ENCODE results near the gene SIGLEC8. TPM values are rescaled to one million over a fixed set of nuclear protein-coding genes. Genes with fewer than 3 reads are reported as not detected.
A peak's percentile ranks its signal among the peaks of the same experiment; 100 is the strongest.

The SIGLEC8 gene
- total and polyA plus RNA-seq, 9 of the 15 experiments (the other 6 are each of a cell fraction or from before 2014, with no cell fraction given): 0.04 to 0.65 (median 0.39) TPM

DNA sequence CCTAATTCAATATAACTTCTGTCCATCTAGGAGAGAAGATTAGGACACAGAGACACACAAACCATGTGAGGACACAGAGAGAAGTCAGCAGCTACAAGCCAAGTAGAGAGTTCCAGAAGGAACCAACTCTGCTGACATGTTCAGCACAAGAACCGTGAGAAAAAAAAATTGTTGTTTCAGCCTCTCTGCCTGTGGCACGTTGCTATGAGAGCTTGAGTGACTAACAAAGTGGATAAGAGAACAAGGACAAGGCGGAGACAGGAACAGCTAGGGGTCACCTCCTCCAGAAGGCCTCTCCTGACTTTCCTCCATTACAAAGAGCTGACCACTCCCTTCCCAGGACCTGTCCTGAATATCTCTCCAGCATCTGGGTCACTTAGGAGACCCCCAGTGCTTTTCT is 48.9 kb upstream of the SIGLEC8 start (continued):
- TF ChIP-seq, protein P1, sequence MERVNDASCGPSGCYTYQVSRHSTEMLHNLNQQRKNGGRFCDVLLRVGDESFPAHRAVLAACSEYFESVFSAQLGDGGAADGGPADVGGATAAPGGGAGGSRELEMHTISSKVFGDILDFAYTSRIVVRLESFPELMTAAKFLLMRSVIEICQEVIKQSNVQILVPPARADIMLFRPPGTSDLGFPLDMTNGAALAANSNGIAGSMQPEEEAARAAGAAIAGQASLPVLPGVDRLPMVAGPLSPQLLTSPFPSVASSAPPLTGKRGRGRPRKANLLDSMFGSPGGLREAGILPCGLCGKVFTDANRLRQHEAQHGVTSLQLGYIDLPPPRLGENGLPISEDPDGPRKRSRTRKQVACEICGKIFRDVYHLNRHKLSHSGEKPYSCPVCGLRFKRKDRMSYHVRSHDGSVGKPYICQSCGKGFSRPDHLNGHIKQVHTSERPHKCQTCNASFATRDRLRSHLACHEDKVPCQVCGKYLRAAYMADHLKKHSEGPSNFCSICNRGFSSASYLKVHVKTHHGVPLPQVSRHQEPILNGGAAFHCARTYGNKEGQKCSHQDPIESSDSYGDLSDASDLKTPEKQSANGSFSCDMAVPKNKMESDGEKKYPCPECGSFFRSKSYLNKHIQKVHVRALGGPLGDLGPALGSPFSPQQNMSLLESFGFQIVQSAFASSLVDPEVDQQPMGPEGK (CRISPR knock-in tag; IDR thresholded peaks at IDR 0.05; ENCODE audit: borderline replicate concordance): no peak
- TF ChIP-seq PCBP1 (IDR thresholded peaks at IDR 0.05; ENCODE audit: low read depth, low read length, poor library complexity, severe bottlenecking): no peak
- 0 out of 2 replicates have a peak, but pooled peaks have one; percentile 47 for TF ChIP-seq GTF2E2 (tag; IDR thresholded peaks at IDR 0.05)
- TF ChIP-seq, protein P2, sequence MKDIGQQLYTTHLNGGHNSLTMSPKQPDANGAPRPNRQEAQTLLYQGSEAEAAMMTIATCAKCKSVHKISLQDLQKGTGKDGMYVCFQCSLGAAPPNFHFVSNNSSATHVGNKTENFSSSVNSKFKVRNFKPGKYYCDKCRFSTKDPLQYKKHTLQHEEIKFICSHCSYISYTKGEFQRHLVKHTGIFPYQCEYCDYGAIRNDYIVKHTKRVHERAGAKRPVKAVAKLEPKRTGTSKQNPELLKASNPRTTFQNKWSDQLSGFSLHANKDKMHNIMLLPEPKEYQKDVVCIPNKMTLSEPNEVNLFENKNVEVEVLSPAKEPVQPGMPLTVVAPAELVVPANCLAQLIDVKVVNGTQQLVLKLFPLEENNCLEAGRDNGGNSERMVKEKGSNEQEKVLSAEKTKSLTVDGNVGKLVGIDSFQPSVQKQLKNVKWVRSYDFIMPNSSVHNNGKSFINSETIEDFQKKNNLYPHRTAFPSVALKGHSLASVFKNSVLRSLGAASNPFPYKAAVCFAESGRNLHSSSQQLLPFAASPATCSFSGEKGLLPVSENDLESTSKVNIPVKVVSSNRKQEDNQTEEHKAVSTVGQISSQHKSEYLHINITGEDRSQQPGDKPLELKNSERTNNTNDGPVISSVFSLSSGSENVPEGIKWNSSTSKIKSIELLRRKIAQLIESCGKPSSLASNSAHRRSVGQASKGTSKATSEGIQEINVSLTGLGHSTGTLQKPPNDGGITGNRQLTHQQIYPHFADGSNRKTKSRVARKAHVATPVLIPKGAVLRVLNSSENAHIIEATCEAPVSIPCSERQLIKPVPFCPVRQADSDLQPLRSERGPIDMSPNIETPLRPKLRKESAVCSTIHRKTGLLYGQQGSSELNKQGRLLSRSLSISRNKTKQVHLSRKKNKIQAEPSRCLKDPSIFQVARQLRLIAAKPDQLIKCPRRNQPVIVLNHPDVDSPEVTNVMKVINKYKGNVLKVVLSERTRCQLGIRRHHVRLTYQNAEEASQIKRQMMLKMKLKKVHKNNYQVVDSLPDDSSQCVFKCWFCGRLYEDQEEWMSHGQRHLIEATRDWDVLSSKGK (CRISPR knock-in tag; IDR thresholded peaks at IDR 0.05): no peak
- TF ChIP-seq, protein P3, sequence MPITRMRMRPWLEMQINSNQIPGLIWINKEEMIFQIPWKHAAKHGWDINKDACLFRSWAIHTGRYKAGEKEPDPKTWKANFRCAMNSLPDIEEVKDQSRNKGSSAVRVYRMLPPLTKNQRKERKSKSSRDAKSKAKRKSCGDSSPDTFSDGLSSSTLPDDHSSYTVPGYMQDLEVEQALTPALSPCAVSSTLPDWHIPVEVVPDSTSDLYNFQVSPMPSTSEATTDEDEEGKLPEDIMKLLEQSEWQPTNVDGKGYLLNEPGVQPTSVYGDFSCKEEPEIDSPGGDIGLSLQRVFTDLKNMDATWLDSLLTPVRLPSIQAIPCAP (CRISPR knock-in tag; IDR thresholded peaks at IDR 0.05; ENCODE audit: borderline replicate concordance): no peak
- TF ChIP-seq LEF1 (IDR thresholded peaks at IDR 0.05): no peak
- peak; percentile 59 for TF ChIP-seq RFX1 (IDR thresholded peaks at IDR 0.05)
- TF ChIP-seq, protein P4, sequence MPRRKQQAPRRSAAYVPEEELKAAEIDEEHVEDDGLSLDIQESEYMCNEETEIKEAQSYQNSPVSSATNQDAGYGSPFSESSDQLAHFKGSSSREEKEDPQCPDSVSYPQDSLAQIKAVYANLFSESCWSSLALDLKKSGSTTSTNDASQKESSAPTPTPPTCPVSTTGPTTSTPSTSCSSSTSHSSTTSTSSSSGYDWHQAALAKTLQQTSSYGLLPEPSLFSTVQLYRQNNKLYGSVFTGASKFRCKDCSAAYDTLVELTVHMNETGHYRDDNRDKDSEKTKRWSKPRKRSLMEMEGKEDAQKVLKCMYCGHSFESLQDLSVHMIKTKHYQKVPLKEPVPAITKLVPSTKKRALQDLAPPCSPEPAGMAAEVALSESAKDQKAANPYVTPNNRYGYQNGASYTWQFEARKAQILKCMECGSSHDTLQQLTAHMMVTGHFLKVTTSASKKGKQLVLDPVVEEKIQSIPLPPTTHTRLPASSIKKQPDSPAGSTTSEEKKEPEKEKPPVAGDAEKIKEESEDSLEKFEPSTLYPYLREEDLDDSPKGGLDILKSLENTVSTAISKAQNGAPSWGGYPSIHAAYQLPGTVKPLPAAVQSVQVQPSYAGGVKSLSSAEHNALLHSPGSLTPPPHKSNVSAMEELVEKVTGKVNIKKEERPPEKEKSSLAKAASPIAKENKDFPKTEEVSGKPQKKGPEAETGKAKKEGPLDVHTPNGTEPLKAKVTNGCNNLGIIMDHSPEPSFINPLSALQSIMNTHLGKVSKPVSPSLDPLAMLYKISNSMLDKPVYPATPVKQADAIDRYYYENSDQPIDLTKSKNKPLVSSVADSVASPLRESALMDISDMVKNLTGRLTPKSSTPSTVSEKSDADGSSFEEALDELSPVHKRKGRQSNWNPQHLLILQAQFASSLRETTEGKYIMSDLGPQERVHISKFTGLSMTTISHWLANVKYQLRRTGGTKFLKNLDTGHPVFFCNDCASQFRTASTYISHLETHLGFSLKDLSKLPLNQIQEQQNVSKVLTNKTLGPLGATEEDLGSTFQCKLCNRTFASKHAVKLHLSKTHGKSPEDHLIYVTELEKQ (CRISPR knock-in tag; IDR thresholded peaks at IDR 0.05): no peak
- 0 out of 2 replicates have a peak, but pooled peaks have one; percentile 13 for TF ChIP-seq RREB1 (CRISPR knock-in tag; IDR thresholded peaks at IDR 0.05)
- TF ChIP-seq PHF8 (IDR thresholded peaks at IDR 0.05; ENCODE audit: borderline replicate concordance, low read length): no peak
- no peak for TF ChIP-seq ZNF134 (CRISPR knock-in tag; conservative IDR thresholded peaks at IDR 0.05)

Data from K562 (cell line).